Measurements from ENCODE around the gene FBP2. TPM values are rescaled to one million over a fixed set of nuclear protein-coding genes. Genes with fewer than 3 reads are reported as not detected.

Gene FBP2
- not detected in 2 replicates for polyA plus RNA-seq (2011; rRNA removed)
- not detected in 2 replicates for polyA minus RNA-seq (2011; rRNA and poly(A)+ RNA removed)

DNA sequence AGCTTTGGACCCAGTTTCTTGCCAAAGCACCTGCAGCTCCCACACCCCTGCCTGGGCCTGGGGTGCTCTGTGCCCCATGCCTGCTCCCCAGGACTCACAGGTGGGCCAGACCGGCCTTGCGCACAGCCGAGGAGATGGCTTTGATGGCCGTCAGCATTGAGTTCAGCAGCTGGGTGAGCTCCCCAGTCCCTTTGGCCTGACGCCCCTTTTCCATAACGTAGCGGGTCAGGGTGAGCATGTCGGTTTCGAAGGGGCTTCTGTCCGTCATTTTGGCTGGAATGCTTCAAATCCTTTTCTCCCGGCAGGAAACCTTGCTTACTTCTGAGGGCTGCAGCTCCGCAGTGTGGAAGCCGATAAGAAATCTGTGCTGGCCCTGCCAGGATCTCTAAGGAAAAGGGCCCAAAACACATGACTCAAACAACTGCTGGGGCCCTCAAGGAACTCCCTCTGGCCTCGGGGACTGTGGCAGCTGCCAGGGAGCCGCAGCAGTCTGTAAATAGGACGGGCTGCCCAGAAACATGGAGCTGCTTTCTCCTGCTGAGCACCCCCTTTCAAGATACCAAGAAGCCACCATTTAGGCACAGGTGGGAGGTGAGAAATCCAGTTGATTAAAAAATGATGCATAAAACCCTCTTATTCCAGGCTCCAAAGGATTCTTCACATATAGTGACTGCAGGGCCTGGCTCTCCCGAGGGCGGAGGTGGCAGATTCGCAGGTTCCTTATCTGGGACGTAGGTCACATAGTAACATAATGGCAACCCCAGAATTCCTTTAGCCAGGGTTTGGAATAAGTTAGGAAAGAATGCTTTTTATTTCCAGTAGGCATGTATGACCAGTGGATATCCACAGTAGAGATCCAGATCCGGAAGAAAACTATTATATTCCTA lies at the start of gene FBP2:
Gene FBP2 (minus strand): TSS at position 366 of the 887 bp plus-strand sequence. CDS start 98 bp downstream, at position 268.
- no peaks in the 10 kb centered on the region; the same call in 1 of the 2 replicates for H3K9me3 ChIP-seq (ENCODE audit: control insufficient read depth, insufficient read depth, low read length)
- no peak for DNase-seq (ENCODE audit: low read depth, low spot score)
- TF ChIP-seq, protein P1, sequence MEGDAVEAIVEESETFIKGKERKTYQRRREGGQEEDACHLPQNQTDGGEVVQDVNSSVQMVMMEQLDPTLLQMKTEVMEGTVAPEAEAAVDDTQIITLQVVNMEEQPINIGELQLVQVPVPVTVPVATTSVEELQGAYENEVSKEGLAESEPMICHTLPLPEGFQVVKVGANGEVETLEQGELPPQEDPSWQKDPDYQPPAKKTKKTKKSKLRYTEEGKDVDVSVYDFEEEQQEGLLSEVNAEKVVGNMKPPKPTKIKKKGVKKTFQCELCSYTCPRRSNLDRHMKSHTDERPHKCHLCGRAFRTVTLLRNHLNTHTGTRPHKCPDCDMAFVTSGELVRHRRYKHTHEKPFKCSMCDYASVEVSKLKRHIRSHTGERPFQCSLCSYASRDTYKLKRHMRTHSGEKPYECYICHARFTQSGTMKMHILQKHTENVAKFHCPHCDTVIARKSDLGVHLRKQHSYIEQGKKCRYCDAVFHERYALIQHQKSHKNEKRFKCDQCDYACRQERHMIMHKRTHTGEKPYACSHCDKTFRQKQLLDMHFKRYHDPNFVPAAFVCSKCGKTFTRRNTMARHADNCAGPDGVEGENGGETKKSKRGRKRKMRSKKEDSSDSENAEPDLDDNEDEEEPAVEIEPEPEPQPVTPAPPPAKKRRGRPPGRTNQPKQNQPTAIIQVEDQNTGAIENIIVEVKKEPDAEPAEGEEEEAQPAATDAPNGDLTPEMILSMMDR (IDR thresholded peaks at IDR 0.05; ENCODE audit: low read depth, low read length): no peak
- CTCF ChIA-PET: no interaction called here
- peaks cover 8% of the 10 kb centered on the region for H3K27me3 ChIP-seq (ENCODE audit: control insufficient read depth, insufficient read depth, low read length)
- POLR2A ChIA-PET: no interaction called here
- no peak within 1 kb of the TSS for H3K27ac ChIP-seq (ENCODE audit: low read depth, low read length)
- no peak within 1 kb of the TSS for H3K4me3 ChIP-seq (ENCODE audit: low read depth, low read length)

DNA sequence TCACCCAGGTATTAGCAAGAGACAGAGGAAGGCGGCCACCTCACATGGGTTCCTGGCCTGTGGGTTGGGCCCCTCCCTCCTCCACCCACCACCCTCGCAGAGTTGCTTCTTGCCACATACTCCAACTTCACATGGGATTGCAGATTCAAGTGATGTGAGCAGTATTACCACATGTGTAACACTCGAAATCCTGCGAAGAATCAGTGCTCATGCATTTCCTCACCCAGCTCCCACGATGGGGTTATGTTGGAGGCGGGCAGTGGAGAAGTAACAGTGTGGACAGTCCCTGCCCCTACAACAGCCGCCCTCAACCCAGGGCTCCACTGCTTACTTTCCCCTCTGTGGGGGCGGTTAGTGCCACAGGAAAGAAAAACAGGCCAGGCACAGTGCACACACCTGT lies 49.6 kb upstream of the FBP2 start:
- no peak overlapping the region for H3K27ac ChIP-seq (ENCODE audit: low read depth, low read length)
- TF ChIP-seq, protein P1 (IDR thresholded peaks at IDR 0.05; ENCODE audit: low read depth, low read length): no peak
- no peak for DNase-seq (ENCODE audit: low read depth, low spot score)
- H3K27me3 ChIP-seq (ENCODE audit: control insufficient read depth, insufficient read depth, low read length): peaks cover 36% of the 10 kb centered on the region
- H3K4me3 ChIP-seq (ENCODE audit: low read depth, low read length): no peak overlapping the region
- no peaks in the 10 kb centered on the region; the same call in 1 of the 2 replicates for H3K9me3 ChIP-seq (ENCODE audit: control insufficient read depth, insufficient read depth, low read length)
- CTCF ChIA-PET: no interaction called here
- POLR2A ChIA-PET: no interaction called here

DNA sequence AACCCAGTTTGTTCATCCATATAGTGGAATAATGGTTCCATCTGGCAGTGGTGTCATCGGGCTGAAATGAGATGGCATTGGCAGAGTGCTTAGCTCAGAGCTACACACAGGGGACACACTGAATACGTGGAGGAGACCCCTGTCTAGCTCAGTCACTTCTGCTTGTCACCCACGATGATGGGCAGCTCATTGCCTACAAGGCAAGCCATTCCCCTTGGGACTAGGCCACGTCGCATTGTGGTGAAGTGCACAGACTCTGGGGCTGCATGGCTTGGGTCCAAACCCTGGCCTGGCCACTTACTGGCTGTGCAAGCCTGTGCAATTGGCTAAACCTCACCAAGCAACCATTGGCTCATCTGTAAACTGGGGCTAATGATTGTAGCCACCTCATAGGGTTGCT lies 48.9 kb upstream of the FBP2 start:
- no peak overlapping the region for H3K4me3 ChIP-seq (ENCODE audit: low read depth, low read length)
- no peak for DNase-seq (ENCODE audit: low read depth, low spot score)
- CTCF ChIA-PET: no interaction called here
- peaks cover 40% of the 10 kb centered on the region for H3K27me3 ChIP-seq (ENCODE audit: control insufficient read depth, insufficient read depth, low read length)
- no peaks in the 10 kb centered on the region; the same call in 1 of the 2 replicates for H3K9me3 ChIP-seq (ENCODE audit: control insufficient read depth, insufficient read depth, low read length)
- H3K27ac ChIP-seq (ENCODE audit: low read depth, low read length): no peak overlapping the region
- TF ChIP-seq, protein P1 (IDR thresholded peaks at IDR 0.05; ENCODE audit: low read depth, low read length): no peak
- POLR2A ChIA-PET: no interaction called here

DNA sequence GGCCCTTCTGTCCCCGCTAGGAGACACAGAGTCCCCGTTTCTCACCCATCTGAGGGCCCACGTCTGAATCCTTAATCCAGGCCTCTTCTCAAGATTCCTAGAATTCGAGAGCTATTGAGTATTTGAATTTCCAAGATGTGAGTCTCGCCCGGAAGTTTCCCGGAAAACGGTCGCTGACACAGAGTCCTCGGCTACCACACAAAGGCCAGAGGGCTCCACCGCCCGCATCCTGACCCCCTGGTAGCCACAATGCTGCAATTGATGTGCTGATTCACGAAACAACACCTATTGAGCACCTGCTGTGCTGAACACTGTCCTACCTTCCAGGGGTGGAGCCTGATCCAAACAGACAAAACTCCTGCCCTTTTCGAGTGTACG lies 46.4 kb upstream of the FBP2 start:
- TF ChIP-seq, protein P1 (IDR thresholded peaks at IDR 0.05; ENCODE audit: low read depth, low read length): no peak
- Histone ChIP-seq H3K27ac (ENCODE audit: low read depth, low read length) (no peak overlapping the region), H3K9me3 (ENCODE audit: control insufficient read depth, insufficient read depth, low read length) (no peaks in the 10 kb centered on the region; the same call in 1 of the 2 replicates), H3K4me3 (ENCODE audit: low read depth, low read length) (no peak overlapping the region), H3K27me3 (ENCODE audit: control insufficient read depth, insufficient read depth, low read length) (peaks cover 44% of the 10 kb centered on the region)
- ChIA-PET CTCF (interaction anchor here (1.0 kb wide), 1 partner anchor 490 kb away, joined by 3 read pairs; no protein-coding TSS in a partner anchor), POLR2A (no interaction called here)
- DNase-seq (ENCODE audit: low read depth, low spot score): no peak

Data from AG04450 (cell line).